Small intestine (tissue), 7 donors: ENCODE measurements around the gene IQCH. TPM values are rescaled to one million over a fixed set of nuclear protein-coding genes. Genes with fewer than 3 reads are reported as not detected.

Source experiments
- DNase-seq, 2 donors: peaks; one replicate each; pipeline versions ENCODE4 v3.0.0 to v3.0.0-alpha.2; 2013
- FAIRE-seq: peaks from 2 replicates; lab custom pipeline; 2012; peaks lifted over from hg19 to GRCh38; lab: Jason Lieb, UNC
- H3K27ac ChIP-seq, 3 donors: one replicate each; pipeline ENCODE4 v1.5.1; 2013; ENCODE audit warnings: low read length in 2 of 3, mild to moderate bottlenecking in 2 of 3, control low read depth in 1 of 3, inconsistent platforms in 1 of 3, low read depth in 1 of 3, moderate library complexity in 1 of 3
- H3K27me3 ChIP-seq, 3 donors: one replicate each; pipeline ENCODE4 v1.6.1; 2013; ENCODE audit warnings: low read length in 3 of 3, inconsistent platforms in 1 of 3; ENCODE audit not compliant: control insufficient read depth in 3 of 3, insufficient read depth in 3 of 3
- H3K36me3 ChIP-seq, 3 donors: one replicate each; pipeline ENCODE4 v1.6.1; 2013; ENCODE audit warnings: low read length in 3 of 3, inconsistent platforms in 1 of 3, low read depth in 1 of 3, mild to moderate bottlenecking in 1 of 3, moderate library complexity in 1 of 3; ENCODE audit not compliant: control insufficient read depth in 3 of 3, insufficient read depth in 2 of 3
- H3K4me1 ChIP-seq, 3 donors: one replicate each; pipeline ENCODE4 v1.6.1; 2013; ENCODE audit warnings: low read length in 2 of 3, inconsistent platforms in 1 of 3, low read depth in 1 of 3, mild to moderate bottlenecking in 1 of 3, moderate library complexity in 1 of 3; ENCODE audit not compliant: control insufficient read depth in 3 of 3, insufficient read depth in 2 of 3
- H3K4me3 ChIP-seq, 3 donors: one replicate each; pipeline ENCODE4 v1.5.1; 2013; ENCODE audit warnings: low read length in 3 of 3, control low read depth in 1 of 3, inconsistent platforms in 1 of 3, low read depth in 1 of 3, mild to moderate bottlenecking in 1 of 3, moderate library complexity in 1 of 3
- H3K9me3 ChIP-seq, 2 donors: one replicate each; pipeline ENCODE4 v1.6.1; 2013; ENCODE audit warnings: low read depth in 1 of 2, low read length in 1 of 2; ENCODE audit not compliant: control insufficient read depth in 2 of 2, insufficient read depth in 1 of 2
- WGBS, 3 donors: extraction: QIAGEN DNeasy Blood & Tissue Kit; methylation state at CpG; one replicate each; pipeline ENCODE4 v1.1.7; 2013; 5-methylcytosine and 5-hydroxymethylcytosine counted together
- polyA plus RNA-seq, 4 donors: library from polyadenylated mRNA; stranded (reverse) in 3 of 4; unstranded in 1 of 4; fragments of 200-250 nt in 3 of 4; fragments of 120-200 nt in 1 of 4; gene quantifications; one replicate each; pipeline versions ENCODE4 v1.2.1 to v1.2.3, GENCODE V29; 2013
- donor health status: healthy with polysubstance abuse.
- donor health status: control.
- donor health status: control.
- donor health status: Bipolar disorder and iron deficiency.
- donor health status: healthy.

IQCH gene
- polyA plus RNA-seq, 4 donors, result 0.27 to 0.72 (median 0.36) TPM; not detected in 1

DNA sequence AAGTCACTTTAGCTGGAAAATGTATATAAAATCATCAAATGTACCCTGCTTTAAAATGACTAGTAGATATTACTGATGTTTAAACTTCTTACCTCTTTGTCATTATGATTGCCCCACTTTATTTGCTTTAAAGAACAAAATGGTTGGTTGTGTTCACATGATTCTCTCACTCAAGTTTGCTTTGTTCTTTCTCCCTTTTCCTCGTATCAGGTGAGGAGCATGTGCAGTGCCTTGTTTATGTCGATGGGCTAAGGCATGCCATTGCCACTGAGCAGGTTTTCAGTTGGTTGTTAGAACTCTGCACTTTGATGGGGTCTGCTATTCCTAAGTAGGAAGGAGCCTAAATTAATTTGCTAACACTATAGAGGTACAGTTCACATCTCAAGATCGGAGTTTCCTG is 293.2 kb downstream of the IQCH start:
- no peaks in the 10 kb centered on the region for H3K9me3 ChIP-seq
- DNase-seq, result no peak

DNA sequence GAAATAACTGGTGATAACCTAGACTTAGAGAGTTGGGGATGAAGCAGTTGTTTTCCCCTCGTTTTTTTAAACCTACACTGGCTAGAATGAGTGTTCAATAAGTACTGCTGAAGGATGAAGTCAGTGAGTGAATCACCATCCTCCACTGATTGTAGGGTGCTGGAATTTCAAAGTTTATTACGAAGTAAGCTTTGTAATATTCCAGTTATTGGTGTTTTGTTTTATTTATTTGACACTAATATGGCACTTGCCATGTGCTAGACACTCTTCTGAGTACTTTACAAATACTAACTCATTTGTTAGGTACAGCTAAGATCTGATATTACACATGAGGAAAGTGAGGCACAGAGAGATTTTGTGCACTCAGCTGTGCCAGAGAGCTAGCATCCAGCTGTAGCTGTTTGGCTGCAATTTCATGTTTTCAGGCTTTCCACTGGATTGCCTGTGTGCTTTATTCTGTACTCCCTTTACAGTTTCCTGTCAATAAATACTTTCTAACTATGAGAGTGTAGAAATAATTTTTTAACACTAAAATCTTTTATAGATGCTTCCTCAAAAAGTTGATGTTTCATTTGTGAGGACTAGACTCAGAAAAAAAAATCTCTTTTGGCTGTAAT is 293.8 kb downstream of the IQCH start:
- DNase-seq (no peak), FAIRE-seq (no peak)
- H3K27ac ChIP-seq, result no peak overlapping the region
- no peaks in the 10 kb centered on the region for H3K9me3 ChIP-seq
- 56 to 73% (median 58%) methylated on average over 2 of the region's 2 CpGs for WGBS, 3 donors
- H3K4me1 ChIP-seq, result peaks cover 0 to 7% (median 6%) of the 10 kb centered on the region in 3 donors
- peaks cover 3 to 21% (median 6%) of the 10 kb centered on the region in 3 donors for H3K36me3 ChIP-seq
- H3K4me3 ChIP-seq, result no peak overlapping the region
- H3K27me3 ChIP-seq, result no peaks in the 10 kb centered on the region

More for the DNA sequence above, 293.2 kb downstream of the IQCH start:
- no peak for FAIRE-seq
- H3K4me3 ChIP-seq, result no peak overlapping the region
- peaks cover 0 to 7% (median 6%) of the 10 kb centered on the region in 3 donors for H3K4me1 ChIP-seq
- H3K36me3 ChIP-seq, result peaks cover 3 to 21% (median 3%) of the 10 kb centered on the region in 3 donors
- H3K27me3 ChIP-seq, result no peaks in the 10 kb centered on the region
- H3K27ac ChIP-seq, result no peak overlapping the region
- WGBS, 3 donors, result 70 to 79% (median 74%) methylated on average over 3 of the region's 3 CpGs

DNA sequence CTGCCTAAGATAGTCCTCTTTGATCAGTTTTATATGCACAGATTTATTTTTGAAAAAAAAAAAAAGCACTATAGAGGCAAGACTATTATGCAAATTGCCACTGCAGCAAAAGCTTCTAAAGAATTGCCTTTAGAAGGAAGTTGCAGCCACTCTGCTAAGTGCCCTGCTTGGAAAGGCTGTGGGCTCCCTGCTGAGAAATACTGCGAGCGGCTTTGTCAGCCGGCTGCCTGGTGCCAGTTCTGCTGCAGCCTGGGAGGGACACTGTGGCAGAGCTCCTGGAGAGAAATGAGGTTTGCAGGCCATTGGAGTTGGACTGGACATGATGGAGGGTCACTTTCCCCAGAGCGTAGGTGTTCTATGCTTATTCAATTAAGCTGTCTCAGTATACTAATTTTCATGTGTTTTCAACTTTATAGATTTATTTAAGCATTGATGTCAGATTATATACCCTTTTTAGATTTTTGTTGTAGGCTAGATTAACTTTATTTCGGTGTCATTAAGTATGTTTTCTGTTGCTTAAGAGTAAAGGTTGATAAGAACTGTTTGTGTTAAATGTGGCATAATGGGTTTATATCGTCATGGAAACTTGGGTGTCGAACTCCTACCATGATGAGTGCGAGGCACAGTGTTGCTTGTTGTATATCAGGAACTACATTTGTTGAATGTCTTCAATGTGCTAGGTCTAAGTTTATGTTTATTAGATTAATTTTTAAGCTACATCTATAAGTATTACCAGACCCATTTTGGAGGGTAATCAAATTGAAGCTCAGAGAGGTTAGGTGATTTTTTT is 294.5 kb downstream of the IQCH start:
- Histone ChIP-seq H3K4me1 (peaks cover 0 to 6% (median 0%) of the 10 kb centered on the region in 3 donors), H3K27me3 (no peaks in the 10 kb centered on the region), H3K36me3 (peaks cover 3 to 21% (median 6%) of the 10 kb centered on the region in 3 donors), H3K27ac (no peak overlapping the region), H3K4me3 (no peak overlapping the region), H3K9me3 (no peaks in the 10 kb centered on the region)
- WGBS, 3 donors, result 75 to 82% (median 75%) methylated on average over 8 of the region's 8 CpGs
- DNase-seq (no peak), FAIRE-seq (no peak)

GRCh38 chr15:67549736-67550135 is 295.1 kb downstream of the IQCH start:
- Histone ChIP-seq H3K4me3 (no peak overlapping the region), H3K27me3 (no peaks in the 10 kb centered on the region), H3K27ac (no peak overlapping the region), H3K9me3 (no peaks in the 10 kb centered on the region), H3K36me3 (peaks cover 0 to 21% (median 6%) of the 10 kb centered on the region in 3 donors), H3K4me1 (peaks cover 0 to 6% (median 0%) of the 10 kb centered on the region in 3 donors)
- no peak for DNase-seq
- WGBS, 3 donors, result 60 to 72% (median 69%) methylated on average over 3 of the region's 3 CpGs
- FAIRE-seq, result no peak

DNA sequence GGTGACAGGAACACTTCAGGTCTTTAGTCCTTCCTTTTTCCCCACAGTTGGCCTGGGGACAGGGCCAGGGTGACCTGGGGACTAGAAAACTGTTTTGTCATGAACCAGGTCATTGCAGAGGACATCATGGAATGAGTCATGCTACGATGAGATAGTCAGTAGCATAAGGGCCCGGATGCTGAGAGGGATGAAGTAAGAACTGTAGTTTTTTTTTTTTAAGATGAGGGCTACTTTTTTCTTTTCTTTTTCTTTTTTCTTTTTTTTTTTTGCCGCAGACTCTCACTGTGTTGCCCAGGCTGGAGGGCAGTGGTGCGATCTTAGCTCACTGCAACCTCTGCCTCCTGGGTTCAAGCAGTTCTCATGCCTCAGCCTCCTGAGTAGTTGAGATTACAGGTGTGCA is 295.9 kb downstream of the IQCH start:
- peaks cover 0 to 6% (median 0%) of the 10 kb centered on the region in 3 donors for H3K4me1 ChIP-seq
- FAIRE-seq (no peak), DNase-seq (peak in 1 of 2 donors; percentile 70)
- peak overlapping the region in 1 of 3 donors; percentile 51 for H3K27ac ChIP-seq
- H3K27me3 ChIP-seq, result no peaks in the 10 kb centered on the region
- peaks cover 0 to 21% (median 6%) of the 10 kb centered on the region in 3 donors for H3K36me3 ChIP-seq
- no peak overlapping the region for H3K4me3 ChIP-seq
- 67 to 73% (median 68%) methylated on average over 4 of the region's 4 CpGs for WGBS, 3 donors
- no peaks in the 10 kb centered on the region for H3K9me3 ChIP-seq

GRCh38 chr15:67551207-67551743 is 296.7 kb downstream of the IQCH start:
- no peak overlapping the region for H3K27ac ChIP-seq
- 97 to 100% (median 98%) methylated on average over 1 of the region's 1 CpG for WGBS, 3 donors
- no peak for FAIRE-seq
- no peak overlapping the region for H3K4me3 ChIP-seq
- H3K36me3 ChIP-seq, result peaks cover 0 to 19% (median 6%) of the 10 kb centered on the region in 3 donors
- H3K27me3 ChIP-seq, result no peaks in the 10 kb centered on the region
- H3K4me1 ChIP-seq, result peaks cover 0 to 5% (median 0%) of the 10 kb centered on the region in 3 donors
- no peaks in the 10 kb centered on the region for H3K9me3 ChIP-seq
- no peak for DNase-seq

Other genes starting within 250 kb of the IQCH start
- 10 to 100 TPM; 11.6 to 33.2 (median 14.6) TPM for gene SMAD3, start 189.2 kb upstream of the IQCH start, polyA plus RNA-seq
- 10 to 100 TPM; 23.0 to 27.9 (median 25.8) TPM for gene AAGAB, start 125 bp upstream of the IQCH start, polyA plus RNA-seq